HS-5 (cell line): ENCODE measurements around the gene GRK2.

ENCODE experiments used
- DNase-seq: peaks from one replicate; pipeline ENCODE4 v3.0.0-alpha.2; 2012; ENCODE audit warnings: low read depth

The GRK2 gene

DNA sequence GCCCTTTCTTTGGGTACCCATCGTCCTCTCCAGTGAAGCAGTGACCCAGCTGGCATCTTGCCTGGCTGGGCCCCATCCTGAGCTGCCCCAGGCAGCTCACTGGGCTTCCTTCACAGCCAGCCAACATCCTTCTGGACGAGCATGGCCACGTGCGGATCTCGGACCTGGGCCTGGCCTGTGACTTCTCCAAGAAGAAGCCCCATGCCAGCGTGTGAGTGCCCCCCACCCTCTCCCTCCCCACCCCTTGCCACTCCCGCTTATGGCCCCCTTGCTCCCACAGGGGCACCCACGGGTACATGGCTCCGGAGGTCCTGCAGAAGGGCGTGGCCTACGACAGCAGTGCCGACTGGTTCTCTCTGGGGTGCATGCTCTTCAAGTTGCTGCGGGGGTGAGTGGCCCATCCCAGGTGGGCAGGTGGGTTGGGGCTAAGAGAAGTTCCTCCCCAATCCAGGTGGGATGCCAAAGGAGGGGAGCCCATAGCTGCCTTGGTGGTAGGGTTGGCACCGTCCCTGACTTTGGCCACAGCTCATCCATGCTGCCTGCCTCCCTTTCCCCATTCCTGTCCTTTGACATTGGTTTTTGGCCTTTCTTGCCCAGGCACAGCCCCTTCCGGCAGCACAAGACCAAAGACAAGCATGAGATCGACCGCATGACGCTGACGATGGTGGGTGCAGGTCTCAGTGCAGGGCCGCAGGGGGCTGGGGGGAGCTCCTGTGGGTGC, 16.0 kb downstream of the GRK2 start:
- DNase-seq = no peak

DNA sequence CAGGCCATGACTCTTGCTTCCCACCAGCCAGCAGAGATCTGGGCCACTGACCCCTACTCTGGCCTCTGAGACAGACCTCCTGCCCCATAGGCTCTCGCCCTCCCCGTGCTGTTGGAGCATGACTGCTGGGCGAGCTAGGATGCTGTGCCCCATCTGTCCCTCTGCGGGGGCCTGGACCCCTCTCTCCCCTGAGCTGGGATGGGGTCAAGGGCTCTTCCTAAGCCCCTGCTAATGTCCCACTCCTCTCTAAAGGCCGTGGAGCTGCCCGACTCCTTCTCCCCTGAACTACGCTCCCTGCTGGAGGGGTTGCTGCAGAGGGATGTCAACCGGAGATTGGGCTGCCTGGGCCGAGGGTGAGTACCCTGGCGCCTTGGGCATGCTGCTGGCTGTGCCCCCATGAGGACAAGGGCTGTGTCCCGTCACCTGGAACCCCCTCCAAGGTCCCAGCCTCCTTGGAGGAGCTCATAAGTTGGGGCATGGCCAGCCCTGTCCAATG, 16.7 kb downstream of the GRK2 start:
- DNase-seq = no peak

GRCh38 chr11:67283481-67283963, 17.2 kb downstream of the GRK2 start:
- DNase-seq = no peak

DNA sequence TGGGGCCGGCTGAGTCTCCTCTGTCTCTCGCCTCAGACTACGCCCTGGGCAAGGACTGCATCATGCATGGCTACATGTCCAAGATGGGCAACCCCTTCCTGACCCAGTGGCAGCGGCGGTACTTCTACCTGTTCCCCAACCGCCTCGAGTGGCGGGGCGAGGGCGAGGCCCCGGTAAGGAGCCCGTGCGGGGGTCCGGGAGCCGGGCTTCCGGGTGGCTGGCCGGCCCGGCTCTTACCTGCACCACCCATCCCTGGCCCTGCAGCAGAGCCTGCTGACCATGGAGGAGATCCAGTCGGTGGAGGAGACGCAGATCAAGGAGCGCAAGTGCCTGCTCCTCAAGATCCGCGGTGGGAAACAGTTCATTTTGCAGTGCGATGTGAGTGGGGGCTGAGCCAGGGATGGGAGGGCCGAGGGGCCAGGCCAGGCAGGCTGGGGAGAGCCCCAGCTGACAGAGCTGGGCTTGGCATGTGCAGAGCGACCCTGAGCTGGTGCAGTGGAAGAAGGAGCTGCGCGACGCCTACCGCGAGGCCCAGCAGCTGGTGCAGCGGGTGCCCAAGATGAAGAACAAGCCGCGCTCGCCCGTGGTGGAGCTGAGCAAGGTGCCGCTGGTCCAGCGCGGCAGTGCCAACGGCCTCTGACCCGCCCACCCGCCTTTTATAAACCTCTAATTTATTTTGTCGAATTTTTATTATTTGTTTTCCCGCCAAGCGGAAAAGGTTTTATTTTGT, 18.7 kb downstream of the GRK2 start:
- no peak for DNase-seq

DNA sequence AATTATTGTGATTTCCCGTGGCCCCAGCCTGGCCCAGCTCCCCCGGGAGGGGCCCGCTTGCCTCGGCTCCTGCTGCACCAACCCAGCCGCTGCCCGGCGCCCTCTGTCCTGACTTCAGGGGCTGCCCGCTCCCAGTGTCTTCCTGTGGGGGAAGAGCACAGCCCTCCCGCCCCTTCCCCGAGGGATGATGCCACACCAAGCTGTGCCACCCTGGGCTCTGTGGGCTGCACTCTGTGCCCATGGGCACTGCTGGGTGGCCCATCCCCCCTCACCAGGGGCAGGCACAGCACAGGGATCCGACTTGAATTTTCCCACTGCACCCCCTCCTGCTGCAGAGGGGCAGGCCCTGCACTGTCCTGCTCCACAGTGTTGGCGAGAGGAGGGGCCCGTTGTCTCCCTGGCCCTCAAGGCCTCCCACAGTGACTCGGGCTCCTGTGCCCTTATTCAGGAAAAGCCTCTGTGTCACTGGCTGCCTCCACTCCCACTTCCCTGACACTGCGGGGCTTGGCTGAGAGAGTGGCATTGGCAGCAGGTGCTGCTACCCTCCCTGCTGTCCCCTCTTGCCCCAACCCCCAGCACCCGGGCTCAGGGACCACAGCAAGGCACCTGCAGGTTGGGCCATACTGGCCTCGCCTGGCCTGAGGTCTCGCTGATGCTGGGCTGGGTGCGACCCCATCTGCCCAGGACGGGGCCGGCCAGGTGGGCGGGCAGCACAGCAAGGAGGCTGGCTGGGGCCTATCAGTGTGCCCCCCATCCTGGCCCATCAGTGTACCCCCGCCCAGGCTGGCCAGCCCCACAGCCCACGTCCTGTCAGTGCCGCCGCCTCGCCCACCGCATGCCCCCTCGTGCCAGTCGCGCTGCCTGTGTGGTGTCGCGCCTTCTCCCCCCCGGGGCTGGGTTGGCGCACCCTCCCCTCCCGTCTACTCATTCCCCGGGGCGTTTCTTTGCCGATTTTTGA, 19.5 kb downstream of the GRK2 start:
- DNase-seq = no peak

DNA sequence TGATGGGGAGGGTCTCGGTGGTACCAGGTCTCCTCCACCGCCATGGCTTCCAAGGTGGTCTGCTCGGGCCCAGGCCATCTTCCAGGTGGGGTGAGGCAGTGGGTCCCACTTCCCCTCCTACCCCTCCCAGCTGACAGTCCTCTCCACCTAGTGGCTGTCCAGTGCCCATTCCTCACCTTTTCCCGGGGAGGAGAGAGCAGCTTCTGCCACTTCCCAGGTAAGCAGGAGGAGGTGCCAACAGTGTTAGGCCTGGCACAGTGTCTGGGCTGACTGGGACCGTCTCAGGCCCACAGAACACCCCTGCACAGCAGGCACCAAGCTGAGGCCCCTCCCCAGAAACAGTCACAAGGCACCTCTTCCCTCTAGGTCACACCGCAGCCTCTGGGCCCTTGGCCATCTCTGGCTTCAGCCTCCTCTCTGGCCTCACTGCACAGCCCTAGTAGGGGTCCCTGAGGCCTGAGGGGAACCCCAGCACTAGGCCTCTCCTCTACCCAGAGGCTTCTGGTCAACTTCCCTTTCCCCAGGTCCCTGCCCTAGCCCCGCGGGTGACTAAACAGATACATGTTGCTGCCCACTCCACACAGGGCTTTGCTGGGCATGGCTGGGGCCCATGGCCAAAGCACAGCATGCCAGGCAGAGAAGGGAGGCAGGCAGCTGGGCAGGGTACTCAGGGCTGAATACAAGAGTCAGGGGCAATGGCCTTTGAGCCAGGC, 20.5 kb downstream of the GRK2 start:
- no peak for DNase-seq

DNA sequence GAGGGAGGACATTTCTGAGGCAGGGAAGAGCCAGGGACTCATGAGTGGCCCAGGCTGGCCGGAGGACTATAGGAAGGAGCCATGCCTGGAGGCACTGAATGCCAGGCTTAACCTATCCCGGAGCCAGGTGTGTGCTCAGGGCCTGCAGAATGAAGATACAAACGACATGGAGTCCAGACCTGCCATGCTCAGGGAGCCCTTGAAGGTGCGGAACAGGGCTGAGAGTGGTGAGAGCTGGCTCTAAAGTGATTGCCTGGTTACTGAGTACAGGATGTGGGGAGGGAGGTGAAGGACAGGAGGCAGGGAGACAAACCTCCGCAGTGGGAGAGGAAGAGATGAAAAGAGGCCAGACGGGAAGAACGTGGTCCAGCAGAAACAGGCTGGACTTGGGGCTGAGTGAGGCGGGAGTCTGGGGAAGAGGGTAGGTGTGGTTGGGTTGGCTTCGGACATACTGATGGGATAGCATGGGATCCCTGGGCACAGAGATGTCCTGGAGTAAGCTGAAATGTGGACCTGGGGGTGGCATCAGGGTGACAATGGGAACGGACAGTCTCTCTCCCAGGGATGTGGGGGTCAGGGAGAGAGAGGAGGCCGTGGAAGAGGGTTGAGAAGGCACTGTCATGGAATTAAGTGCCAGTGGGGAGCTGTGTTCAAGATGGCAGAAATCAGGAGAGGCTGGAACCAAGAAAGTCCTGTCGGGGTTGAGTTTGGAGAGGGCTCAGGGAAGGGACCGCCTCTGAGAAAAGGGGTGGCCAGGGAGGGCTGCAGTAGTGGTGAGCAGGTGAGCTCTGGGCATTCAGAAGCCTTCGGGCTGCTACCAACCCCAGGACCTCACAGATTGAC, 21.3 kb downstream of the GRK2 start:
- no peak for DNase-seq

DNA sequence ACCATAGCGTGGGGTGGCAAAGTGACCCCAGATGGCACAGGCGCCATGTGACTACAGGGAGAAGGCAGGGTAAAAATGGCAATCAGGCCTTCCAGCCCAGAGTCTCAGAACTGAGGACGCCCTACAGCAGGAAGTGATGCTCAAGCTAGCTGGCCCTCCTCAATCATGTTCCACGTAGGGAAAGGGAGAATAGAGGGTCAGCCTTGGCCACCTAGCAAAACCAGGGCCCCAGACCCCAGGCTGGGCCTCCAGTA, 21.9 kb downstream of the GRK2 start:
- no peak for DNase-seq

GRCh38 chr11:67288452-67289225, 22.4 kb downstream of the GRK2 start:
- peak; percentile 30 for DNase-seq

DNA sequence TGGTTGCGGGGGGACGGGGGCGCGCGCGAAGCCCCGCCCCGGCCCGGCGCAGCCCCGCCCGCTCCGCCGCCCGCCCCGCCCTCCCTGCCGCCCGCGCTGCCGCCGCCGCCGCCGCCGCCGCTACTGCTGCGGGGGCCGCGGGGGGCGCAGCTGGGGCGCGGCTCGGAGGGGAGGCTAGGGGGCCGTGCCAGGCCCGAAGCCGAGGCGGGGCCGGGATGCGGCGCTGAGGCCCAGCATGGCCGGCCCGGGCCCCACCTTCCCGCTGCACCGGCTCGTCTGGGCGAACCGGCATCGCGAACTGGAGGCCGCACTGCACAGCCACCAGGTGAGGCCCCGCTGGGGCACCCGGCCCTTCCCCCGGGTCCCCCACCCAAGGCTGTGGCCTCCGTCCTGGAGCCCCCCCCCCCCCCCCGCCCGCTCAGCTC, 23.0 kb downstream of the GRK2 start, which contains the start of gene ANKRD13D:
Gene ANKRD13D, plus strand, starts transcription at position 78 of the 425 bp plus-strand sequence. Its CDS starts 158 bp downstream, at position 236.
- no peak for DNase-seq

DNA sequence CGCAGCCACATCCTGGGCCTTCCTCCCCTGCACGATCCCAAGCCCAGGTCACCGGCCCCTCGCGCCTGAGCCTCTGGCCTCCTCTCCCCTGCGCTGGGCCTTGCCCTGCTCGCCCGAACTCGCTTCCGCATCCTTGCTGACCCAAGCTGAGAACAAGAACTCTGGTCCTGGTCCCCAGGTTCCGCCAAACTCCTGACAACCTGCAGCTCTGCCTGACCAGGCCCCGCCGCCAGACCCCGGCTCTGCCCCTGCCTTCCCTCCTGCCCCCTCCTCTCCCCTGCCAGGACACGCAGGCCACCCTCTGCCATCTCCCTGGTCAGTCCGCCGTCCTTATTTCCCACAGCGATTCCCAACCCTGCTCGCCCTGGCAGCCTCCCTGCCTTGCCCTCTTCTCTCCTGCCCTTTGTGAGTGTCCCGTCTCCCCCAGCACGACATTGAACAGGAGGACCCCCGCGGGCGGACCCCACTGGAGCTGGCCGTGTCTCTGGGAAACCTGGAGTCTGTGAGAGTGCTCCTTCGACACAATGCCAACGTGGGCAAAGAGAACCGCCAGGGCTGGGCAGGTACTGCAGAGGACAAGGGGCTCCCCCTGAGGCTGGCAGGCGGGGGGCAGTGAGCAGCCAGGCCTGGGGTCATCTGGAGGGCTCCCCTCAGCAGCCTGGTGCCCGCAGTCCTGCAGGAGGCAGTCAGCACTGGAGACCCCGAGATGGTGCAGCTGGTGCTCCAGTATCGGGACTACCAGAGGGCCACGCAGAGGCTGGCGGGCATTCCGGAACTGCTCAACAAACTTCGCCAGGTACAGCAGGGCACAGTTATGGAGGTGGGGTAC, 23.6 kb downstream of the GRK2 start:
- peak; percentile 2 for DNase-seq

GRCh38 chr11:67290801-67291200, 24.5 kb downstream of the GRK2 start:
- DNase-seq = no peak

DNA sequence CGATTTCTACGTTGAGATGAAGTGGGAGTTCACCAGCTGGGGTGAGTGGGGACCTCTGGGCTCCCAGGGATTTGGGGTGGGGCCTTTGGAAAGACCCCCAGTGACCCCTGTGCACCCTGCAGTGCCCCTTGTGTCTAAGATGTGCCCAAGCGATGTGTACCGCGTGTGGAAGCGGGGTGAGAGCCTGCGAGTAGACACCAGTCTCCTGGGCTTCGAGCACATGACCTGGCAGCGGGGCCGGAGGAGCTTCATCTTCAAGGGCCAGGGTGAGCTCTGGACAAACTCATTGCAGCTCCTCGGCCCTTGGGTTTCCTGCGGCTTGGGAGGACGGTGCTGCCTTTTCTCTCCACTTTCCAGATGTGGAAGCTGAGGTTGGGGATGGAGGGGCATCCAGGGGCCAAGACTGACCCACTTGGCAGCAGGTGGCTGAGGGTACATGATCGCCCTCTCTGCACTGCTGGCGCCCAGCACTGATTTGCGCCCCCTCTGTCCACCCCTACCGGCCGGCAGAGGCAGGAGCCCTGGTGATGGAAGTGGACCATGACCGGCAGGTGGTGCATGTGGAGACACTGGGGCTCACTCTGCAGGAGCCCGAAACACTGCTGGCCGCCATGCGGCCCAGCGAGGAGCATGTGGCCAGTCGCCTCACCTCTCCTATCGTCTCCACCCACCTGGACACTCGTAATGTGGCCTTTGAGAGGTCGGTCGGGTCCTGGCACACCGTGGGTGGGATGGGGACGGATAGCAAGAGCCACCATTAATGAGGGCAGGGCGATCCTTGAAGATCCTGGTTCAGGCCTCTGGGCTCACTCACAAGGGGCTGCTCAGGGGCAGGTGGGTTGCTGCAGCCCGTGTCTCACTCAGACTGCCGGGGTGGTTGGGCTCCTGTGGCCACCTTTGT, 25.5 kb downstream of the GRK2 start:
- DNase-seq = no peak

DNA sequence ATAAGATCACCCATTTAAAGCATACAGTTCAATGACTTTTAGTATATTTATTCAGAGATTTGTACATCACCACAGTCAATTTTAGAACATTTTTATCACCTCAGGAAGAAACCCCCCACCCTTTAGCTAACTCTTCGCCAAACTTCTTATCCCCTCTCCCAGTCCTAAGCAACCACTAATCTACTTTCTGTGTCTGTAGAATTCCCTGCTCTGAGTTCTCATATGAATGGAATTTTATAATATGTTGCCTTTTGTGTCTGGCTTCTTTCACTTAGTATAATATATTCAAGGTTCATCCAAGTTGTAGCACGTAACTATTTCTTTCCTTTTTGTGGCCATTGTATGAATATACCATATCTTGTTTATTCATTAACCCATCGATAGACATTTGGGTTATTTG, 26.4 kb downstream of the GRK2 start:
- DNase-seq = no peak

DNA sequence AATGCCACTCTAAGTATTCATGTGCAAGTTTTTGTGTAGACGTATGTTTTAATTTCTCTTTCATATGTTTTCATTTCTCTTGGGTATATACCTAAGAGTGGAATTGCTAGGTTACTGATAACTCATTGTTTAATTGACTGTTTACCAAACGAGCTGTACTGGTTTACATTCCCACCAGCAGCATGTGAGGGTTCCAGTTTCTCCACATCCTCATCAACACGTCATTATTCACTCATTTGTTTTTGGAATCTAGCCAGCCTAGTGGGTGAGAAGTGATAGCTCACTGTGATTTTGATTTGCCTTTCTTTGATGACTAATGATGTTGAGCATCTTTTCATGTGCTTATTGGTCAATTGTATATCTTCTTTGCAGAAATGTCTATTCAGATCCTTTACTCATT, 26.8 kb downstream of the GRK2 start:
- DNase-seq = peak; percentile 63

GRCh38 chr11:67295846-67296245, 29.6 kb downstream of the GRK2 start:
- no peak for DNase-seq

DNA sequence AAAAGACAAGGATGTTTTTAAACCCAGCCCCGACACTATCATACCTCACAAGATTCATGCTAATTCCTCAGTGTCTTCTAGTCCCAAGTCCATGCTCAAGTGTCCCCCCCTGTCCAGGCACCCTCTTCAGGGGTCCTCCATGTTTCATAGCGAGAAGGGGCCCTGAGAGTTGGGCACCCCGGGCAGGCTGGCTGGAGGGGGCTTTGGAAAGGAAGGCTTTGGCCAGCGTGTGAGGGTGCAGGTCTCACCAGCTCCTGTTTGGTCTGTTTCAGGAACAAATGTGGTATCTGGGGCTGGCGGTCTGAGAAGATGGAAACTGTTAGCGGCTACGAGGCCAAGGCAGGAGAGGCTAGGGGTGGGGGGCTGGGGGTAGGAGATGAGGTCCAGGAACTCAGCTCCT, 32.5 kb downstream of the GRK2 start:
- no peak for DNase-seq
